AG20443 (cell line): ENCODE data around the gene TLR7.
A peak's percentile ranks its signal among the peaks of the same experiment; 100 is the strongest.

Experiments
- DNase-seq: peaks from one replicate; pipeline ENCODE4 v3.0.0; 2012; ENCODE audit warnings: low spot score, mixed read lengths

TLR7 gene

GRCh38 chrX:12891171-12891570, 24.3 kb downstream of the TLR7 start:
- no peak for DNase-seq

- DNase-seq = no peak
Observed at GRCh38 chrX:12891915-12892506, 25.1 kb downstream of the TLR7 start.

- DNase-seq = no peak
Observed at GRCh38 chrX:12892716-12893115, 25.8 kb downstream of the TLR7 start.

- peak; percentile 11 for DNase-seq
Observed at GRCh38 chrX:12894074-12895030, 27.5 kb downstream of the TLR7 start.

GRCh38 chrX:12895866-12896265, 29.0 kb downstream of the TLR7 start:
- DNase-seq = no peak

- DNase-seq = no peak
Observed at GRCh38 chrX:12896935-12897334, 30.1 kb downstream of the TLR7 start.

GRCh38 chrX:12898073-12898472, 31.2 kb downstream of the TLR7 start:
- no peak for DNase-seq

GRCh38 chrX:12899506-12899905, 32.6 kb downstream of the TLR7 start:
- no peak for DNase-seq

- DNase-seq = peak; percentile 66
Observed at GRCh38 chrX:12901486-12901885, 34.6 kb downstream of the TLR7 start.

- DNase-seq = peak; percentile 34
Observed at GRCh38 chrX:12903646-12904045, 36.8 kb downstream of the TLR7 start.

GRCh38 chrX:12906046-12906761, 39.3 kb downstream of the TLR7 start, which contains the start of gene TLR8:
TSS of gene TLR8 (plus strand) at chrX:12906620. CDS start at chrX:12906707, 87 bp downstream.
- no peak for DNase-seq

GRCh38 chrX:12910423-12911121, 43.7 kb downstream of the TLR7 start:
- no peak for DNase-seq

- no peak for DNase-seq
Observed at GRCh38 chrX:12911122-12911470, 44.2 kb downstream of the TLR7 start.

- DNase-seq = no peak
Observed at GRCh38 chrX:12912791-12913482, 46.1 kb downstream of the TLR7 start.

- DNase-seq = no peak
Observed at GRCh38 chrX:12917753-12918152, 50.9 kb downstream of the TLR7 start.

GRCh38 chrX:12919051-12919450, 52.2 kb downstream of the TLR7 start:
- DNase-seq = no peak

GRCh38 chrX:12919620-12920019, 52.7 kb downstream of the TLR7 start:
- no peak for DNase-seq

- DNase-seq = no peak
Observed at GRCh38 chrX:12920990-12921389, 54.1 kb downstream of the TLR7 start.

GRCh38 chrX:12921886-12922598, 55.2 kb downstream of the TLR7 start:
- no peak for DNase-seq

- DNase-seq = no peak
Observed at GRCh38 chrX:12922599-12922919, 55.7 kb downstream of the TLR7 start.

GRCh38 chrX:12929701-12930100, 62.8 kb downstream of the TLR7 start:
- DNase-seq = peak; percentile 3
